ENCODE measurements around the gene GPC6.

GPC6 gene

GRCh38 chr13:94031609-94032008 is 805.0 kb downstream of the GPC6 start:
- H3K4me3 ChIP-seq (ENCODE audit: low read depth, low read length), result no peak overlapping the region
- TF ChIP-seq CTCF (IDR thresholded peaks at IDR 0.05; ENCODE audit: low read depth, low read length), result no peak

GRCh38 chr13:94033098-94033497 is 806.5 kb downstream of the GPC6 start:
- TF ChIP-seq CTCF (IDR thresholded peaks at IDR 0.05; ENCODE audit: low read depth, low read length), result no peak
- no peak overlapping the region for H3K4me3 ChIP-seq (ENCODE audit: low read depth, low read length)

DNA sequence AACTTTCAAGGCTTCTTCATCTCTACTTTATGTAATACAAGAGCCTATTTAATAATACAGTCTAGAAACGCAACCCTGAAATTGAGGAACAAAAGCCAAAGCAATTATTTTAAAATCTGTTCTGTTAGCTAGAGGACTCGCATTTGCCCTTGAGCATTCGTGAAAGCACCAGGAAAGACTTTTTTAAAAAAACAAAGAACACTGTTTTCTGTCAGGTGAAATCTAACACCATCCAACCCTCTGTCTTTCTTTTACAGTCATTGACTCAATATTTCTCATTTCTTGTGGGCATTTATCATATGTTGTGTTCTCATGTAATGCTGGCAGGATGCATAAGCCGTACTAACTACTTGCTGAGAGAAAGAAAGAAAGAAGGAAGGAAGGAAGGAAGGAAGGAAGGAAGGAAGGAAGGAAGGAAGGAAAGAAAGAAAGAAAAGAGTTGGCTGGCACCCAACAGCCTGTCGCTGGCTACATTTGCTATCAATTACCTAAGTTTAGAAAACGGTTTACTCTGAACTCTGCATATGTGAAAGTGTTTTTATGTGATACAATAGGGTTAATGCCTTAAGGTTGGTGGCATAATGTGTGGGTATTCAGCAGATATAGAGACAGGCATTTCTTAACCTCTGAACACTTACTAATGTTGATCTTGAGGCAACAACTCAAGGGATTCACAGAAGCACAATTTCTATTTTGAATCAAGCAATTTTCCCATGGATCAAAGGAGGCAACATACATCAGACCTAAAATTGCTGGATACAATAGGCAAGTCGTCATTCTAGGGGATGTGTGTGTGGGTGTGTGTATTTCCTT is 807.4 kb downstream of the GPC6 start:
- no peak overlapping the region for H3K4me3 ChIP-seq (ENCODE audit: low read depth, low read length)
- TF ChIP-seq CTCF (IDR thresholded peaks at IDR 0.05; ENCODE audit: low read depth, low read length), result no peak

DNA sequence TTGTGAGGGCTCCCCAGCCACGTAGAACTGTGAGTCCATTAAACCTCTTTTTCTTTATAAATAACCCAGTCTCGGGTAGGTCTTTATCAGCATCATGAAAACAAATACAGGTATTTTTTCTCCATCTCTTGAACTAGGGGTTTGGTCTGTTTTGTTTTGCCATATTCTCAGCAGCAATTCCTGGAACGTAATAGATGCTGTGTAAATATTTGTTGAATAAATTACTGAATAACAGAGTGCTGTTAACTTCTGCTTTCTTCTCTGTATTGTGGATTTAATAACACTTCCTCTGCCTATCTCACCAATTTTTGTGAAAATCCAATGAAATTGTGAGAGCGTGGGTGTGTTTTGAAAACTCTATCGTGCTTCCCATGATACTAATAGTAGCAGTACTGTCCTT is 823.4 kb downstream of the GPC6 start:
- TF ChIP-seq CTCF (IDR thresholded peaks at IDR 0.05; ENCODE audit: low read depth, low read length), result no peak
- no peak overlapping the region for H3K4me3 ChIP-seq (ENCODE audit: low read depth, low read length)

GRCh38 chr13:94050686-94051085 is 824.1 kb downstream of the GPC6 start:
- no peak for TF ChIP-seq CTCF (IDR thresholded peaks at IDR 0.05; ENCODE audit: low read depth, low read length)
- H3K4me3 ChIP-seq (ENCODE audit: low read depth, low read length), result no peak overlapping the region

- no peak for TF ChIP-seq CTCF (IDR thresholded peaks at IDR 0.05; ENCODE audit: low read depth, low read length)
- no peak overlapping the region for H3K4me3 ChIP-seq (ENCODE audit: low read depth, low read length)
Measured at GRCh38 chr13:94053986-94054593, 827.5 kb downstream of the GPC6 start.

DNA sequence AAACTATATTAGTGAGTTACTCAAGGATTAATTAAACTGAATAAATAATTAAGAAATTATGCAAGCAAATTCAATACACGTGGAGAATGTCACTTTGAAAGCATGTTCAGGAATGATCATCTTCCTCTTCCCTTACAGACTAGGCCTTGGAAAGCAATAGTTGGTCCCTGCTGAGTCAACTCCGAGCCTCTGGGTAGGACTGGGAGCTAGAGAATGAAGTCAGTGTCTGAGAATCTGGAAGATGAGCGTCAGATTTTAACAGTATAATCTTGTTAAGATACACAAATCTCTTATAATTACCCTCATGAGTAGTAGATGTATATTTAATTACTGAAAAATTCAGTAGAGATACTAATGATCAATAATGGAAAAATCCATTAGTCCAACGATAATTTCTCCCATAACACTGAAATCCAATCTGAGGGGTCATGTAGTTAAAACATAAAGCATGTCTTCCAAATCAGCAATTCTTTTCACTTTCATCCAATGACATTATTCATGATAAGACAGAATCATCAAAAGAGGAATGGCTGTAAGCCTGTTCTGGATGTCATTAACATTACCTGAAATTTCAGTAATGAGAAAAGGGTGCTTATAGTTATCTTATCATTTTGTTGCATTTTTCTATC is 829.9 kb downstream of the GPC6 start:
- no peak for TF ChIP-seq CTCF (IDR thresholded peaks at IDR 0.05; ENCODE audit: low read depth, low read length)
- H3K4me3 ChIP-seq (ENCODE audit: low read depth, low read length), result no peak overlapping the region

All from WI38 (cell line).